ENCODE measurements around the gene BUB1B. TPM values are rescaled to one million over a fixed set of nuclear protein-coding genes. Genes with fewer than 3 reads are reported as not detected.

BUB1B gene
- total RNA-seq, 1 experiment from 2014 or later, result 83.2 TPM

DNA sequence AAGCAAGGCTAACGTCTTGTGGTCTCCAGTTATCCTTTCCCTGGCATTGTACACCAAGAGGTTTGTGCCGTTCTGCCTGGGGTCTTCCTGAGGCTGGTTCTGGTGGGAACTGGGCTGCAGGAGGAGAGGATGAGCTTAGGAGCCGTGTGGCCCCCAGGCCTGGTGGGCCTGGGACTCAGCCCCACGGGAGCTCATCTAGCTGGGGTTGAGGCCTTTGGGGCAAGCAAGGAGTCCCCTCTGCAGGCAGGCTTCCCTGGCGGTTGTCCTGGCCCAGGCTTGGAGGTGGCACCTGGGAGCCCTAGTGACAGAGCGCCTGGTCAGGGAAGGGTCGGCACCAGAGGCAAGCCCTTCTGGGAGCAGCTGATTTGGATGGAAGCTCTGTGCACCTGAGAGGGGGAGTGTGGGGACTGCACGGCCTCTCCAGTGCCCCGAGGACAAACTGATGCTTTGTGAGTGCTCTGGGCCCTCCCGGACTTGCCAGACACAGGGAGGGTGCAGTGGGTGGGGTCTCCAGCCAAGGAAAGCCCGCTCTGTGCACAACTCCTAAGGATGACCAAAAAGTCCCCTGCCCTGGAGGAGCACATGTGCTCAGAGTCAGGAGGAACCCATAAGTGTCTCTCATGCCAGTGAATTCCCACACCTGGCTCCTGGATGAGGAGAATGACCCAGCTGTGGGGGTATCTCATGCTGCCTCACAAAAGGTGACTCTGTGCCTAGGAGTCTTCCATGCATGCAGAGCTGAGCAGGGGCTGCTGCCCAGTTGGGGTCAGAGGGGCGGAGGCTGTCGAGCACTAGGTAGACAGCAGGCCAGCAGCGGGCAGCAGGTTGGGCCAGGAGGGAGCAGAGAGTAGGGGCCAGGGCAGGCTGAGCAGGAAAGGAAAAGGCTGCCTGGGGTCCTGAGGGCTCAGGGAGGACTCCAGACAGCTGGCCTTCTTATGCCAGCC lies 80.7 kb downstream of the BUB1B start:
- Histone ChIP-seq H2BK20ac (ENCODE audit: low read depth, low read length, poor library complexity, severe bottlenecking) (no peak overlapping the region), H3K23ac (ENCODE audit: insufficient read length, low read depth, low read length) (no peak overlapping the region), H3K56ac (ENCODE audit: insufficient read length, low read depth, low read length) (no peak overlapping the region), H2BK15ac (ENCODE audit: low read depth, low read length) (no peak overlapping the region), H3K79me1 (ENCODE audit: insufficient read depth, low read depth, low read length, poor library complexity, severe bottlenecking) (no peaks in the 10 kb centered on the region), H4K5ac (ENCODE audit: insufficient read length, low read depth, low read length) (no peak overlapping the region), H4K8ac (replicated peaks; ENCODE audit: insufficient read length, low read depth, low read length) (no peak overlapping the region), H3K23me2 (ENCODE audit: insufficient read length, low read depth, low read length, poor library complexity, severe bottlenecking) (peaks cover 8% of the 10 kb centered on the region), H3K4me2 (ENCODE audit: insufficient read depth, insufficient read length, low read length) (no peak overlapping the region), H4K20me1 (ENCODE audit: control insufficient read depth, insufficient read depth, insufficient read length) (no peaks in the 10 kb centered on the region), H2BK5ac (ENCODE audit: insufficient read length, low read length) (no peak overlapping the region), H4K91ac (ENCODE audit: insufficient read length, low read depth, low read length) (no peak overlapping the region), H3K9ac (ENCODE audit: extremely low read depth, insufficient read length, low read length) (no peak overlapping the region), H3K79me2 (ENCODE audit: insufficient read depth, low read length) (no peaks in the 10 kb centered on the region), H2BK12ac (ENCODE audit: insufficient read length, low read depth, low read length) (no peak overlapping the region), H2AK5ac (ENCODE audit: insufficient read length, low read length) (no peak overlapping the region), H3K9me3 (ENCODE audit: control insufficient read depth, low read depth, low read length) (no peaks in the 10 kb centered on the region), H3K18ac (ENCODE audit: insufficient read length, low read depth, low read length) (no peak overlapping the region), H3K14ac (ENCODE audit: insufficient read depth, low read length) (no peak overlapping the region; the same call in 1 of the 2 replicates), H3K27me3 (ENCODE audit: insufficient read depth, low read length) (no peaks in the 10 kb centered on the region), H3K4me1 (ENCODE audit: insufficient read depth, low read length) (no peaks in the 10 kb centered on the region; the same call in 1 of the 2 replicates), H2AFZ (ENCODE audit: low read length) (no peak overlapping the region), H3K4ac (ENCODE audit: low read depth, low read length) (no peak overlapping the region), H2BK120ac (ENCODE audit: low read depth, low read length, poor library complexity, severe bottlenecking) (no peak overlapping the region), H3T11ph (ENCODE audit: low read length) (no peak overlapping the region), H3K27ac (ENCODE audit: insufficient read length, low read depth, low read length) (no peak overlapping the region)
- Mint-ChIP-seq H3K36me3 (ENCODE audit: insufficient read depth in 1 of 3, low read depth in 3 of 3) (peaks cover 0 to 2% (median 0%) of the 10 kb centered on the region in 3 experiments; a peak in 1 of 7 replicates), H3K9me3 (no peaks in the 10 kb centered on the region), H3K4me3 (no peak overlapping the region), H3K4me1 (peaks cover 32 to 33% of the 10 kb centered on the region in 2 experiments), H3K27ac (peak overlapping the region in 1 of 3 experiments; percentile 74; a peak in 2 of 7 replicates), H3K27me3 (ENCODE audit: low read depth) (peaks cover 18% of the 10 kb centered on the region)
- no peak for DNase-seq
- WGBS (ENCODE audit: extremely low coverage, insufficient read length, low lambda C conversion rate), result no CpG with 5 or more reads among the region's 14 CpGs
- TF ChIP-seq, protein P1, sequence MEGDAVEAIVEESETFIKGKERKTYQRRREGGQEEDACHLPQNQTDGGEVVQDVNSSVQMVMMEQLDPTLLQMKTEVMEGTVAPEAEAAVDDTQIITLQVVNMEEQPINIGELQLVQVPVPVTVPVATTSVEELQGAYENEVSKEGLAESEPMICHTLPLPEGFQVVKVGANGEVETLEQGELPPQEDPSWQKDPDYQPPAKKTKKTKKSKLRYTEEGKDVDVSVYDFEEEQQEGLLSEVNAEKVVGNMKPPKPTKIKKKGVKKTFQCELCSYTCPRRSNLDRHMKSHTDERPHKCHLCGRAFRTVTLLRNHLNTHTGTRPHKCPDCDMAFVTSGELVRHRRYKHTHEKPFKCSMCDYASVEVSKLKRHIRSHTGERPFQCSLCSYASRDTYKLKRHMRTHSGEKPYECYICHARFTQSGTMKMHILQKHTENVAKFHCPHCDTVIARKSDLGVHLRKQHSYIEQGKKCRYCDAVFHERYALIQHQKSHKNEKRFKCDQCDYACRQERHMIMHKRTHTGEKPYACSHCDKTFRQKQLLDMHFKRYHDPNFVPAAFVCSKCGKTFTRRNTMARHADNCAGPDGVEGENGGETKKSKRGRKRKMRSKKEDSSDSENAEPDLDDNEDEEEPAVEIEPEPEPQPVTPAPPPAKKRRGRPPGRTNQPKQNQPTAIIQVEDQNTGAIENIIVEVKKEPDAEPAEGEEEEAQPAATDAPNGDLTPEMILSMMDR (conservative IDR thresholded peaks at IDR 0.05), result no peak

Data from H9 (cell line).